ENCODE measurements around the gene WDR5. TPM values are rescaled to one million over a fixed set of nuclear protein-coding genes. Genes with fewer than 3 reads are reported as not detected.

WDR5 gene
- total RNA-seq, 1 donor from 2014 or later, result 42.5 TPM

DNA sequence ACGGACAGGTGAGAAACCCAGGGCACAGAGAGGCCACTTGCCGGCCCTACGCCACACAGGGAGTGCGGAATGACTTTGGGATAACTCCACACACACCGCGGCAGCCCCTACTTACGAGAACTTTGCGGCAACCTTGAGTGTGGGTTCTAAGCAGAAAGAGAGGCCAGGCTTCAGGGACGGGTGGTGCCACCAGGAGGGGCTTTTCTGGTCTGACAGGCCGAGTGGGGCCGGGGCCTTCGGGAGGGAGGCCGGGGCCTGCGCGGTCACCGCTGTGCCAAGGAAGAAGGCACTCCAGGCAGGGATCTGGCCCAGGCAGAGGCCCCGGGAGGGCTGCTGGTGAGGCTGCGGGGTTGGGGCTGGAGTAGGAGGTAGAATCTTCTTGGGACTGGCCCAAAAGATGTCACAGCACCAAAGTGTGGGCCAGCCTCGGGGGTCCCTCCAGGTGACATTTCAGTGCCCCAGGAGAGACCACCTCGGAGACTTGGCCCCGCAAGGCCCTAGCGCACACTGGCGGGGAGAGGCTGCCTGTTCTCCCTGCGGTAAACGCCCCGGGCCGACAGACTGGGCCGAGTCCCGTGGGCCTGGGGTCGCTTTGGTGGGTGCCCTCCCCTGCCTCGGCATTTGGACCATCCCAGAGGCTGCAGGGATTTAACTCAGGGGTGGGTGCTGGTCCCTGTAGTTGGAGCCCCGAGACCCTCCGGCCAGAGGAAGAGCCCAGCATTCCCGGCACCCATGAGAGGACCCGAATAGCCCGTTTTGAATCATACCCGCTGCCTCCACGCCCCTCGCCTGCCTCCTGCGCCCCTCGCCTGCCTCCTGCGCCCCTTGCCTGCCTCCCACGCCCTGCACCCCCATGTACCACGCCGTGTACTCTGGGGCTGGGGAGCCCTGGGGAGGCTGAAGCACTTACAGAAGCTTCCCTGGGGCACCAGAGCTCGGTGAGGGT is 37.5 kb downstream of the WDR5 start:
- Mint-ChIP-seq H3K27ac (no peak overlapping the region), H3K27me3 (ENCODE audit: low read depth) (peaks cover 15% of the 10 kb centered on the region), H3K4me3 (no peak overlapping the region), H3K36me3 (no peaks in the 10 kb centered on the region), H3K9me3 (no peaks in the 10 kb centered on the region), H3K4me1 (peaks cover 5% of the 10 kb centered on the region)
- TF ChIP-seq, protein P1, sequence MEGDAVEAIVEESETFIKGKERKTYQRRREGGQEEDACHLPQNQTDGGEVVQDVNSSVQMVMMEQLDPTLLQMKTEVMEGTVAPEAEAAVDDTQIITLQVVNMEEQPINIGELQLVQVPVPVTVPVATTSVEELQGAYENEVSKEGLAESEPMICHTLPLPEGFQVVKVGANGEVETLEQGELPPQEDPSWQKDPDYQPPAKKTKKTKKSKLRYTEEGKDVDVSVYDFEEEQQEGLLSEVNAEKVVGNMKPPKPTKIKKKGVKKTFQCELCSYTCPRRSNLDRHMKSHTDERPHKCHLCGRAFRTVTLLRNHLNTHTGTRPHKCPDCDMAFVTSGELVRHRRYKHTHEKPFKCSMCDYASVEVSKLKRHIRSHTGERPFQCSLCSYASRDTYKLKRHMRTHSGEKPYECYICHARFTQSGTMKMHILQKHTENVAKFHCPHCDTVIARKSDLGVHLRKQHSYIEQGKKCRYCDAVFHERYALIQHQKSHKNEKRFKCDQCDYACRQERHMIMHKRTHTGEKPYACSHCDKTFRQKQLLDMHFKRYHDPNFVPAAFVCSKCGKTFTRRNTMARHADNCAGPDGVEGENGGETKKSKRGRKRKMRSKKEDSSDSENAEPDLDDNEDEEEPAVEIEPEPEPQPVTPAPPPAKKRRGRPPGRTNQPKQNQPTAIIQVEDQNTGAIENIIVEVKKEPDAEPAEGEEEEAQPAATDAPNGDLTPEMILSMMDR (IDR thresholded peaks at IDR 0.05; ENCODE audit: unreplicated experiment), result no peak
- no peak for DNase-seq (ENCODE audit: low spot score in 2 of 2, unreplicated experiment in 2 of 2)

- Mint-ChIP-seq H3K4me1 (peaks cover 5% of the 10 kb centered on the region), H3K4me3 (no peak overlapping the region), H3K27ac (no peak overlapping the region), H3K27me3 (ENCODE audit: low read depth) (peaks cover 19% of the 10 kb centered on the region), H3K36me3 (no peaks in the 10 kb centered on the region), H3K9me3 (no peaks in the 10 kb centered on the region)
- no peak for DNase-seq (ENCODE audit: low spot score in 2 of 2, unreplicated experiment in 2 of 2)
- TF ChIP-seq, protein P1 (IDR thresholded peaks at IDR 0.05; ENCODE audit: unreplicated experiment), result no peak
Measured at GRCh38 chr9:134174073-134174449, 38.2 kb downstream of the WDR5 start.

DNA sequence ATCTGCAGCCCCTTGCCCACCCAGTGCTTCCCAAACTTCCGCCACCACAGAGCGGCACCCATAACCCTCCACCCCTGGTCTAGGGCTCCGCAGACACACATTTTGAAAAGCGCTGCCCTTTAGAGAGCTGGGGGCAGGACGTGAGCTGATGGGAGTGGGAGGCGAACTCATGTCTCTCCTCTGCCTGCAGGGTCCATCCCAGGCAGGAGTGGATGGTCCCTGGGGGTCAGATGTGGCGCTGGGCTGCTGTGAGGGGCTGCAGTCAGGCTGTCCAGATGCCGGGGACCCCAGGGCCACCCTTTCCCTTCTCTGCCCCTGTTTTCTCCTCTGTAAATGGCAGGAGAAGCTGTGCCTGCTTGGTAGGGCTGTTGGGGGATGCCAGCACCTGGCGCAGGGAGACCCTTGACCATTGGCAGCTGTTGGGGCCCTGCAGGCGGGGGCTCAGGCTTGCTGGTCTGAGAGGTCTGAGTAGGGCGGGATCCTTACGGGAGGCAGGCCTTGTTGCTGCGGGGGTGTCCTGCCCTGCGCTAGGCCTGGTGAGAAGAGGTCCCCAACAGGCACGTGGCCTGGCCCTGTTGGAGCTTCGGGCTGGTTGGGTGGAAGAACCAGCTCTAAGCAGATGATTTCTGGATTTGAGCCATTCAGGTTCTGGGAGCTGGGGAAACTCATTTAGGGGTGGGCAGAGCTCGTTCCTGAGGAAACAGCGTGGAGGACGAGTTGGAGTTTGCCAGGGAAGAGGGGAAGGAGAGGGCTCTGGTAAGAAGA is 38.8 kb downstream of the WDR5 start:
- H3K4me1 Mint-ChIP-seq, result peaks cover 5% of the 10 kb centered on the region
- no peak for DNase-seq (ENCODE audit: low spot score in 2 of 2, unreplicated experiment in 2 of 2)
- peaks cover 24% of the 10 kb centered on the region for H3K27me3 Mint-ChIP-seq (ENCODE audit: low read depth)
- TF ChIP-seq, protein P1 (IDR thresholded peaks at IDR 0.05; ENCODE audit: unreplicated experiment), result no peak
- H3K27ac Mint-ChIP-seq, result peak overlapping the region; percentile 54
- no peak overlapping the region for H3K4me3 Mint-ChIP-seq
- no peaks in the 10 kb centered on the region for H3K9me3 Mint-ChIP-seq
- no peaks in the 10 kb centered on the region for H3K36me3 Mint-ChIP-seq

GRCh38 chr9:134175291-134175807 is 39.5 kb downstream of the WDR5 start:
- Mint-ChIP-seq H3K27me3 (ENCODE audit: low read depth) (peaks cover 30% of the 10 kb centered on the region), H3K4me1 (peaks cover 5% of the 10 kb centered on the region), H3K36me3 (no peaks in the 10 kb centered on the region), H3K9me3 (no peaks in the 10 kb centered on the region), H3K4me3 (no peak overlapping the region), H3K27ac (no peak overlapping the region)
- TF ChIP-seq, protein P1 (IDR thresholded peaks at IDR 0.05; ENCODE audit: unreplicated experiment), result no peak
- no peak for DNase-seq (ENCODE audit: low spot score in 2 of 2, unreplicated experiment in 2 of 2)

- Mint-ChIP-seq H3K36me3 (no peaks in the 10 kb centered on the region), H3K27me3 (ENCODE audit: low read depth) (peaks cover 36% of the 10 kb centered on the region), H3K4me1 (peaks cover 5% of the 10 kb centered on the region), H3K4me3 (no peak overlapping the region), H3K9me3 (no peaks in the 10 kb centered on the region), H3K27ac (no peak overlapping the region)
- TF ChIP-seq, protein P1 (IDR thresholded peaks at IDR 0.05; ENCODE audit: unreplicated experiment), result no peak
- DNase-seq (ENCODE audit: low spot score in 2 of 2, unreplicated experiment in 2 of 2), result no peak
Measured at GRCh38 chr9:134175808-134176598, 40.1 kb downstream of the WDR5 start.

Measured in mesothelial cell of epicardium (in vitro differentiated cells).